ENCODE results near the gene ENDOV.

The ENDOV gene

GRCh38 chr17:80455784-80456183 lies 40.8 kb downstream of the ENDOV start:
- H3K27me3 ChIP-seq (ENCODE audit: insufficient read depth, low read depth, severe bottlenecking), result no peaks in the 10 kb centered on the region
- H3K4me3 ChIP-seq (ENCODE audit: low read depth, low read length), result no peak overlapping the region

GRCh38 chr17:80456465-80457235 lies 41.7 kb downstream of the ENDOV start:
- H3K27ac ChIP-seq, result no peak overlapping the region
- DNase-seq, result no peak
- no peaks in the 10 kb centered on the region for H3K9me3 ChIP-seq (ENCODE audit: severe bottlenecking)

More at GRCh38 chr17:80455784-80456183, 40.8 kb downstream of the ENDOV start:
- no peak for DNase-seq
- no peaks in the 10 kb centered on the region for H3K9me3 ChIP-seq (ENCODE audit: severe bottlenecking)
- TF ChIP-seq, protein P1, sequence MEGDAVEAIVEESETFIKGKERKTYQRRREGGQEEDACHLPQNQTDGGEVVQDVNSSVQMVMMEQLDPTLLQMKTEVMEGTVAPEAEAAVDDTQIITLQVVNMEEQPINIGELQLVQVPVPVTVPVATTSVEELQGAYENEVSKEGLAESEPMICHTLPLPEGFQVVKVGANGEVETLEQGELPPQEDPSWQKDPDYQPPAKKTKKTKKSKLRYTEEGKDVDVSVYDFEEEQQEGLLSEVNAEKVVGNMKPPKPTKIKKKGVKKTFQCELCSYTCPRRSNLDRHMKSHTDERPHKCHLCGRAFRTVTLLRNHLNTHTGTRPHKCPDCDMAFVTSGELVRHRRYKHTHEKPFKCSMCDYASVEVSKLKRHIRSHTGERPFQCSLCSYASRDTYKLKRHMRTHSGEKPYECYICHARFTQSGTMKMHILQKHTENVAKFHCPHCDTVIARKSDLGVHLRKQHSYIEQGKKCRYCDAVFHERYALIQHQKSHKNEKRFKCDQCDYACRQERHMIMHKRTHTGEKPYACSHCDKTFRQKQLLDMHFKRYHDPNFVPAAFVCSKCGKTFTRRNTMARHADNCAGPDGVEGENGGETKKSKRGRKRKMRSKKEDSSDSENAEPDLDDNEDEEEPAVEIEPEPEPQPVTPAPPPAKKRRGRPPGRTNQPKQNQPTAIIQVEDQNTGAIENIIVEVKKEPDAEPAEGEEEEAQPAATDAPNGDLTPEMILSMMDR (IDR thresholded peaks at IDR 0.05; ENCODE audit: low read depth, low read length), result no peak
- no peak overlapping the region; the same call in 1 of the 2 replicates for H3K27ac ChIP-seq
- no peaks in the 10 kb centered on the region for H3K36me3 ChIP-seq

GRCh38 chr17:80457236-80457856 lies 42.4 kb downstream of the ENDOV start:
- no peak for DNase-seq
- Histone ChIP-seq H3K9me3 (ENCODE audit: severe bottlenecking) (no peaks in the 10 kb centered on the region), H3K36me3 (no peaks in the 10 kb centered on the region), H3K27me3 (ENCODE audit: insufficient read depth, low read depth, severe bottlenecking) (no peaks in the 10 kb centered on the region), H3K27ac (no peak overlapping the region), H3K4me3 (ENCODE audit: low read depth, low read length) (no peak overlapping the region)
- TF ChIP-seq, protein P1 (IDR thresholded peaks at IDR 0.05; ENCODE audit: low read depth, low read length), result no peak

More at GRCh38 chr17:80456465-80457235, 41.7 kb downstream of the ENDOV start:
- TF ChIP-seq, protein P1 (IDR thresholded peaks at IDR 0.05; ENCODE audit: low read depth, low read length), result no peak
- Histone ChIP-seq H3K4me3 (ENCODE audit: low read depth, low read length) (no peak overlapping the region), H3K27me3 (ENCODE audit: insufficient read depth, low read depth, severe bottlenecking) (no peaks in the 10 kb centered on the region), H3K36me3 (no peaks in the 10 kb centered on the region)

GRCh38 chr17:80458016-80458415 lies 43.0 kb downstream of the ENDOV start:
- Histone ChIP-seq H3K4me3 (ENCODE audit: low read depth, low read length) (no peak overlapping the region), H3K27ac (no peak overlapping the region), H3K27me3 (ENCODE audit: insufficient read depth, low read depth, severe bottlenecking) (no peaks in the 10 kb centered on the region), H3K36me3 (no peaks in the 10 kb centered on the region), H3K9me3 (ENCODE audit: severe bottlenecking) (no peaks in the 10 kb centered on the region)
- TF ChIP-seq, protein P1 (IDR thresholded peaks at IDR 0.05; ENCODE audit: low read depth, low read length), result no peak
- no peak for DNase-seq

GRCh38 chr17:80459234-80459633 lies 44.3 kb downstream of the ENDOV start:
- Histone ChIP-seq H3K27ac (no peak overlapping the region), H3K9me3 (ENCODE audit: severe bottlenecking) (no peaks in the 10 kb centered on the region), H3K27me3 (ENCODE audit: insufficient read depth, low read depth, severe bottlenecking) (no peaks in the 10 kb centered on the region), H3K4me3 (ENCODE audit: low read depth, low read length) (no peak overlapping the region), H3K36me3 (no peaks in the 10 kb centered on the region)
- no peak for DNase-seq
- TF ChIP-seq, protein P1 (IDR thresholded peaks at IDR 0.05; ENCODE audit: low read depth, low read length), result no peak
